Parathyroid adenoma (tissue), 2 donors: ENCODE measurements around the gene GPR42.

Experiments used
- H2AFZ ChIP-seq: fragments of 300-600 bp; sonication (generic); one replicate; pipeline ENCODE4 v1.7.0; 2017; ENCODE audit warnings: antibody characterized with exemption, mild to moderate bottlenecking
- H3K27ac ChIP-seq: fragments of 300-600 bp; sonication (generic); one replicate; pipeline ENCODE4 v1.7.0; 2017
- H3K27me3 ChIP-seq: fragments of 300-600 bp; sonication (generic); one replicate; pipeline ENCODE4 v1.7.0; 2017; ENCODE audit warnings: low read length; ENCODE audit not compliant: control insufficient read depth, insufficient read depth
- H3K36me3 ChIP-seq: fragments of 300-600 bp; sonication (generic); one replicate; pipeline ENCODE4 v1.7.0; 2017; ENCODE audit warnings: low read length; ENCODE audit not compliant: control insufficient read depth, insufficient read depth
- H3K4me1 ChIP-seq: fragments of 300-600 bp; sonication (generic); one replicate; pipeline ENCODE4 v1.7.0; 2017; ENCODE audit warnings: control low read depth
- H3K4me2 ChIP-seq: fragments of 300-600 bp; sonication (generic); one replicate; pipeline ENCODE4 v1.7.0; 2017; ENCODE audit warnings: low read length
- H3K4me3 ChIP-seq: fragments of 300-600 bp; sonication (generic); one replicate; pipeline ENCODE4 v1.7.0; 2017; ENCODE audit warnings: low read depth, low read length
- H3K79me2 ChIP-seq: fragments of 300-600 bp; sonication (generic); one replicate; pipeline ENCODE4 v1.7.0; 2017; ENCODE audit warnings: control low read depth
- H3K9ac ChIP-seq: fragments of 300-600 bp; sonication (generic); one replicate; pipeline ENCODE4 v1.7.0; 2017; ENCODE audit warnings: mild to moderate bottlenecking
- H3K9me3 ChIP-seq: fragments of 300-600 bp; sonication (generic); one replicate; pipeline ENCODE4 v1.7.0; 2017; ENCODE audit warnings: low read length; ENCODE audit not compliant: control insufficient read depth
- TF ChIP-seq, protein P1 (sequence below): fragments of 300-600 bp; sonication (generic); IDR thresholded peaks from one replicate; pipeline ENCODE4 v1.7.0; 2017; ENCODE audit warnings: antibody characterized with exemption, mild to moderate bottlenecking
- donor health status: primary hyperparathyroidism.

GPR42 gene

DNA sequence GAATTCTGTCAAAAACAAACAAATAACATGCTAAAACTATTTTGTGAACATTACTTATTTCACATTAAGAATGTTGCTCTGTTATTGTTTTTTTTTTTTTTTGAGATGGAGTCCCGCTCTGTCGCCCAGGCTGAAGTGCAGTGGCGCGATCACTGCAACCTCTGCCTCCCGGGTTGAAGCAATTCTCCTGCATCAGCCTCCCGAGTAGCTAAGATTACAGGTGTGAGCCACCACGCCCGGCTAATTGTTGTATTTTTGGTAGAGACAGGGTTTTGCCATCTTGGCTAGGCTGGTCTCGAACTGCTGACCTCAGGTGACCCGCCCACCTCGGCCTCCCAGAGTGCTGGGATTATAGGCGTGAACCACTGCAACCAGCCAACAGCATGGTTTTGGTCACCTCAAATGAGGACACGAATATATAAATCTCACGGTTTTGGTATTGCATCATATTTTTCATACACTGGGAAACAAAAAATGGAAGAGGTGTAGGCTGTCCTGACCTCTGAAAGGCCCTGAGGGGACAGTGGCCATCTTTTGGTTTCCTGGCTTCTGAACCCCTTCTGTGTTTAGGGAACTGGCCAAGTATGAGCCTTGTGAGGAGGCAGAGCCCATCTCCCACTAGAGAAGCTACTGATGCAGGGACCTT is 25.5 kb downstream of the GPR42 start:
- no peak overlapping the region for H3K4me2 ChIP-seq
- H3K27ac ChIP-seq: no peak overlapping the region
- no peaks in the 10 kb centered on the region for H3K79me2 ChIP-seq
- H3K4me1 ChIP-seq: peaks cover 35% of the 10 kb centered on the region
- TF ChIP-seq, protein P1, sequence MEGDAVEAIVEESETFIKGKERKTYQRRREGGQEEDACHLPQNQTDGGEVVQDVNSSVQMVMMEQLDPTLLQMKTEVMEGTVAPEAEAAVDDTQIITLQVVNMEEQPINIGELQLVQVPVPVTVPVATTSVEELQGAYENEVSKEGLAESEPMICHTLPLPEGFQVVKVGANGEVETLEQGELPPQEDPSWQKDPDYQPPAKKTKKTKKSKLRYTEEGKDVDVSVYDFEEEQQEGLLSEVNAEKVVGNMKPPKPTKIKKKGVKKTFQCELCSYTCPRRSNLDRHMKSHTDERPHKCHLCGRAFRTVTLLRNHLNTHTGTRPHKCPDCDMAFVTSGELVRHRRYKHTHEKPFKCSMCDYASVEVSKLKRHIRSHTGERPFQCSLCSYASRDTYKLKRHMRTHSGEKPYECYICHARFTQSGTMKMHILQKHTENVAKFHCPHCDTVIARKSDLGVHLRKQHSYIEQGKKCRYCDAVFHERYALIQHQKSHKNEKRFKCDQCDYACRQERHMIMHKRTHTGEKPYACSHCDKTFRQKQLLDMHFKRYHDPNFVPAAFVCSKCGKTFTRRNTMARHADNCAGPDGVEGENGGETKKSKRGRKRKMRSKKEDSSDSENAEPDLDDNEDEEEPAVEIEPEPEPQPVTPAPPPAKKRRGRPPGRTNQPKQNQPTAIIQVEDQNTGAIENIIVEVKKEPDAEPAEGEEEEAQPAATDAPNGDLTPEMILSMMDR: no peak
- H3K9me3 ChIP-seq: no peaks in the 10 kb centered on the region
- no peak overlapping the region for H3K4me3 ChIP-seq
- H2AFZ ChIP-seq: peak overlapping the region; percentile 73
- no peaks in the 10 kb centered on the region for H3K27me3 ChIP-seq
- no peaks in the 10 kb centered on the region for H3K36me3 ChIP-seq
- no peak overlapping the region for H3K9ac ChIP-seq

- H3K36me3 ChIP-seq: no peaks in the 10 kb centered on the region
- no peaks in the 10 kb centered on the region for H3K27me3 ChIP-seq
- no peak overlapping the region for H3K27ac ChIP-seq
- no peak overlapping the region for H2AFZ ChIP-seq
- peaks cover 40% of the 10 kb centered on the region for H3K4me1 ChIP-seq
- H3K79me2 ChIP-seq: no peaks in the 10 kb centered on the region
- H3K9me3 ChIP-seq: no peaks in the 10 kb centered on the region
- no peak overlapping the region for H3K9ac ChIP-seq
- TF ChIP-seq, protein P1: no peak
- no peak overlapping the region for H3K4me2 ChIP-seq
- H3K4me3 ChIP-seq: no peak overlapping the region
Measured at GRCh38 chr19:35397064-35397463, 26.2 kb downstream of the GPR42 start.

GRCh38 chr19:35398570-35398969 is 27.7 kb downstream of the GPR42 start:
- Histone ChIP-seq H3K27ac (no peak overlapping the region), H3K79me2 (no peaks in the 10 kb centered on the region), H2AFZ (no peak overlapping the region), H3K4me3 (no peak overlapping the region), H3K36me3 (no peaks in the 10 kb centered on the region), H3K9ac (no peak overlapping the region), H3K27me3 (no peaks in the 10 kb centered on the region), H3K4me1 (peaks cover 41% of the 10 kb centered on the region), H3K4me2 (no peak overlapping the region), H3K9me3 (no peaks in the 10 kb centered on the region)
- TF ChIP-seq, protein P1: no peak

DNA sequence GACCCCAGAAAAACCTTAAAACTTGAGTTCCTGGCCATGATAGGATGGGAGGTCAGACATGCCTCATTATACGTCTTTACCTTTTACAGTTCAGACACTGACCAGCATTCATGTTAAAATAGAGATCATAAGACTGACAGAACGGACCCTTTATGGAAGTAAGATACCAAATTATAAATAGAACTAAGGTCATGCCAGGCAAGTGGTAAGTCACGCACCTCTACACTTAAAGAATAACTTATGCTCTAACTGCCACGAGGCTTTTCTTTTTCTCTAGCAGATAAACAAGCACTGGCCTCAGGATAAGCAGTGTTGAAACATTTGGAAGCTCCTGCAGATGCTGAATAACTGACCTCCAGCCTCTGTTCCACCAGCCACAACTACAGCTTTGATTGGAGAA is 28.4 kb downstream of the GPR42 start:
- H3K4me3 ChIP-seq: no peak overlapping the region
- no peaks in the 10 kb centered on the region for H3K79me2 ChIP-seq
- H3K27me3 ChIP-seq: no peaks in the 10 kb centered on the region
- no peaks in the 10 kb centered on the region for H3K9me3 ChIP-seq
- TF ChIP-seq, protein P1: no peak
- peak overlapping the region; percentile 62 for H2AFZ ChIP-seq
- H3K9ac ChIP-seq: no peak overlapping the region
- peak overlapping the region; percentile 44 for H3K4me2 ChIP-seq
- peaks cover 43% of the 10 kb centered on the region for H3K4me1 ChIP-seq
- H3K27ac ChIP-seq: peak overlapping the region; percentile 34
- H3K36me3 ChIP-seq: no peaks in the 10 kb centered on the region
